ENCODE data around the gene NACA2. TPM values are rescaled to one million over a fixed set of nuclear protein-coding genes. Genes with fewer than 3 reads are reported as not detected.
"Not testable (repeated sequence)": the region's sequence is repeated elsewhere in the genome, so short reads cannot be mapped to it uniquely, and the experiment has no call there.

NACA2 gene
- total RNA-seq, 1 donor from 2014 or later, result 0.60 TPM

GRCh38 chr17:61569525-61569924 is 21.5 kb downstream of the NACA2 start:
- H3K4me3 Mint-ChIP-seq; H3K36me3 Mint-ChIP-seq (ENCODE audit: low read depth); intact Hi-C loops (cut with micrococcal nuclease); H3K9me3 Mint-ChIP-seq; H3K4me1 Mint-ChIP-seq (ENCODE audit: low read depth); H3K27ac Mint-ChIP-seq; DNase-seq (ENCODE audit: low spot score): not testable (repeated sequence)
- peaks cover 12% of the 10 kb centered on the region for H3K27me3 Mint-ChIP-seq (ENCODE audit: insufficient read depth)

DNA sequence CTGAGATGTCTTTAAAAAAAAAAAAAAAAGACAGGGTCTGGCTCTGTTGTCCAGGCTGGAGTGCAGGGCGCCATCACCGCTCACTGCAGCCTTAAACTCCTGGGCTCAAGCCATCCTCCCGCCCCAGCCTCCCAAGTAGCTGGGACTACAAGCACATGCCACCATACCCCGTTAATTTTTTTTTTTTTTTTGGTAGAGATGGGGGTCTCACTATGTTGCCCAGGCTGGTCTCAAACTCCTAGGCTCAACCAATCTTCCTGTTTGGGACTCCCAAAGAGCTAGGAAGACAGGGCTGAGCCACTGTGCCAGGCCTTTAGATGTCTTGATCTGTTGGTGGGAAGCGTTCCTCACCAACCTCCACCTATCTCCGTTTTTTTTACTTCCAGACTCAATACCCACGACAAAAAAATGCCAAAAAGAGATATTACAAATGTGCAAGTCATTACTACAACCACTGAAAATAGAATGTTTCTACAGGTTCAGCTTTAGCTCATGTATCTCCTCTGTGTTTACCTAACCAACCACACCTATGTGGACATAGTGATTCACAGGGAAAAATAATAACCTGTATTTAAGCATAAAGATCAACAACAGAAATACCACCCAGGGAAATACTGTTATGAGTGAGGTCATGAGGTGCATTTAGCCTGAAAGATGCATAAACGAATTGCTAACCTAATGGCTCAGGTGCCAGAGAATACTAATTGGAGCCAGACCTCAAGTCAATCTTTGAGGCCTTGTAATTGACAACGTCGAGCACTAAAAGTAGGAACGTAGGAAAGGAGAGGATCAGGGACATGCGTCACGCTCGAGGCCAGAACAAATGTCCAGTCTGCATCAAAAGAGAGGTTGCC is 22.6 kb downstream of the NACA2 start:
- no peak for DNase-seq (ENCODE audit: low spot score)
- Mint-ChIP-seq H3K27ac (no peak overlapping the region), H3K4me3 (no peak overlapping the region), H3K9me3 (no peaks in the 10 kb centered on the region), H3K36me3 (ENCODE audit: low read depth) (no peaks in the 10 kb centered on the region), H3K27me3 (ENCODE audit: insufficient read depth) (peaks cover 1% of the 10 kb centered on the region), H3K4me1 (ENCODE audit: low read depth) (no peaks in the 10 kb centered on the region)
- intact Hi-C loops (cut with micrococcal nuclease), result no loop called here

DNA sequence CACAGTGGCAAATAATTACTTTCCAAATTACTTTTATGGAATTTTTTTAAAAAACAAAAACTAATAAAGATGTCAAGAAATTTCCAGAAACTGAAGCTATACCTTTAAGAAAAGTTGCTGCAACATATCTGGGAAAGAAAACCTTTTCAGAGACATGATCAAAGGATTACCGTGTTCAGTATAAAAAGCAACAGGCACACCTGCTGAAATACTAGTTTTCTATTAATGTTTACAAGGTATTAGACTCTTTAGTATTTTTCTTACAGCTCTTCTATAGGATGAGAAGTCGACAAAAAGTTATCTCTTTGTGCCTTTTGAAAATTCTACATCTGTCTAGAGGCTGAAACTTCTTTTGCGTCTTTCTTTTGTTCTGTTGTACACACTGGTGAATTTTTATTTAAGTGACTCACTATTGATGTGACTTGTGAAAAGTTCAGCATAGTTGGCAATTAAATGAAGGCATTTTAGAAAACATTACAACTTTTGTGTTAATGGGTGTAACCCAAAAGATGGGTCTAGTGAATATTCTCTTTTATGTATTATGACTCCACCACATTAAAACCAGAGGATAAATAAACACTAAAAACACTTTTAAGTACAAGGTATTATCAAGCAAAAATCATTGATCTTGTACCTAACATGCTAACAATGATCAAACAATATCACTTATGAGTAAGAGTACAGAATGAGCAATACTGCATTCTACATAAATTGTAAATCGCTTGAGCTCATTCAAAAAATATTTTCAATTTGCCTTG is 23.8 kb downstream of the NACA2 start:
- no peaks in the 10 kb centered on the region for H3K9me3 Mint-ChIP-seq
- no peaks in the 10 kb centered on the region for H3K36me3 Mint-ChIP-seq (ENCODE audit: low read depth)
- no peaks in the 10 kb centered on the region for H3K27me3 Mint-ChIP-seq (ENCODE audit: insufficient read depth)
- intact Hi-C loops (cut with micrococcal nuclease), result no loop called here
- H3K4me3 Mint-ChIP-seq, result no peak overlapping the region
- H3K27ac Mint-ChIP-seq, result no peak overlapping the region
- H3K4me1 Mint-ChIP-seq (ENCODE audit: low read depth), result no peaks in the 10 kb centered on the region
- no peak for DNase-seq (ENCODE audit: low spot score)

DNA sequence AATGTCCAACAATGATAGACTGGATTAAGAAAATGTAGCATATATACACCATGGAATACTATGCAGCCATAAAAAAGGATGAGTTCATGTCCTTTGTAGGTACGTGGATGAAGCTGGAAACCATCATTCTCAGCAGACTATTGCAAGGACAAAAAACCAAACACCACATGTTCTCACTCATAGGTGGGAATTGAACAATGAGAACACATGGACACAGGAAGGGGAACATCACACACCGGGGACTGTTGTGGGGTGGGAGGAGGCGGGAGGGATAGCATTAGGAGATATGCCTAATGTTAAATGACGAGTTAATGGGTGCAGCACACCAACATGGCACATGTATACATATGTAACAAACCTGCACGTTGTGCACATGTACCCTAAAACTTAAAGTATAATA is 24.6 kb downstream of the NACA2 start:
- H3K4me3 Mint-ChIP-seq; intact Hi-C loops (cut with micrococcal nuclease): not testable (repeated sequence)

GRCh38 chr17:61565850-61566249 is 25.2 kb downstream of the NACA2 start:
- H3K4me1 Mint-ChIP-seq (ENCODE audit: low read depth); H3K27ac Mint-ChIP-seq; H3K36me3 Mint-ChIP-seq (ENCODE audit: low read depth); H3K9me3 Mint-ChIP-seq; H3K4me3 Mint-ChIP-seq; intact Hi-C loops (cut with micrococcal nuclease); DNase-seq (ENCODE audit: low spot score); H3K27me3 Mint-ChIP-seq (ENCODE audit: insufficient read depth): not testable (repeated sequence)

More for the DNA sequence above, 24.6 kb downstream of the NACA2 start:
- not testable (repeated sequence) for DNase-seq (ENCODE audit: low spot score); H3K36me3 Mint-ChIP-seq (ENCODE audit: low read depth); H3K27me3 Mint-ChIP-seq (ENCODE audit: insufficient read depth); H3K4me1 Mint-ChIP-seq (ENCODE audit: low read depth); H3K9me3 Mint-ChIP-seq; H3K27ac Mint-ChIP-seq

DNA sequence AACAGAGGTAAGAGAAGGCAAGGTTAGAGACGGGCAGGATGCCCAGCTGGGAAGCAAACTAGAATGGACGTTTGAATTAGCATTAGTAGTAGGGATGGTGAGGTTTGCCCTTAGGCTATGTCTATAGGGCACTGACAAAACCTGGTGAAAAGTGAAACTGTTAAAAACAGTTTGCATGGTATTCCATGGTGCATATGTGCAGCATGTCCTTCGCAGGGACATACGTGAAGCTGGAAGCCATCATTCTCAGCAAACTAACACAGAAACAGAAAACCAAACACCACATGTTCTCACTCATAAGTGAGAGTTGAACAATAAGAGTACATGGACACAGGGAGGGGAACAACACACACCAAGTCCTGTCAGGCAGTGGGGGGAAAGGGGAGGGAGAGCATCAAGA is 25.8 kb downstream of the NACA2 start:
- Mint-ChIP-seq H3K4me1 (ENCODE audit: low read depth) (no peaks in the 10 kb centered on the region), H3K4me3 (no peak overlapping the region), H3K27ac (no peak overlapping the region), H3K36me3 (ENCODE audit: low read depth) (no peaks in the 10 kb centered on the region), H3K27me3 (ENCODE audit: insufficient read depth) (peaks cover 3% of the 10 kb centered on the region), H3K9me3 (no peaks in the 10 kb centered on the region)
- intact Hi-C loops (cut with micrococcal nuclease), result no loop called here
- DNase-seq (ENCODE audit: low spot score), result no peak

GRCh38 chr17:61562287-61562686 is 28.7 kb downstream of the NACA2 start:
- DNase-seq (ENCODE audit: low spot score), result no peak
- Mint-ChIP-seq H3K27ac (no peak overlapping the region), H3K36me3 (ENCODE audit: low read depth) (no peaks in the 10 kb centered on the region), H3K4me1 (ENCODE audit: low read depth) (no peaks in the 10 kb centered on the region), H3K9me3 (no peaks in the 10 kb centered on the region), H3K27me3 (ENCODE audit: insufficient read depth) (peaks cover 6% of the 10 kb centered on the region), H3K4me3 (no peak overlapping the region)
- intact Hi-C loops (cut with micrococcal nuclease), result no loop called here

GRCh38 chr17:61561354-61561753 is 29.7 kb downstream of the NACA2 start:
- peaks cover 6% of the 10 kb centered on the region for H3K27me3 Mint-ChIP-seq (ENCODE audit: insufficient read depth)
- DNase-seq (ENCODE audit: low spot score), result no peak
- H3K9me3 Mint-ChIP-seq, result no peaks in the 10 kb centered on the region
- H3K27ac Mint-ChIP-seq, result no peak overlapping the region
- H3K36me3 Mint-ChIP-seq (ENCODE audit: low read depth), result no peaks in the 10 kb centered on the region
- intact Hi-C loops (cut with micrococcal nuclease), result no loop called here
- H3K4me1 Mint-ChIP-seq (ENCODE audit: low read depth), result no peaks in the 10 kb centered on the region
- no peak overlapping the region for H3K4me3 Mint-ChIP-seq

GRCh38 chr17:61560071-61560470 is 30.9 kb downstream of the NACA2 start:
- peaks cover 9% of the 10 kb centered on the region for H3K27me3 Mint-ChIP-seq (ENCODE audit: insufficient read depth)
- H3K36me3 Mint-ChIP-seq (ENCODE audit: low read depth), result no peaks in the 10 kb centered on the region
- no peaks in the 10 kb centered on the region for H3K4me1 Mint-ChIP-seq (ENCODE audit: low read depth)
- intact Hi-C loops (cut with micrococcal nuclease), result no loop called here
- H3K9me3 Mint-ChIP-seq, result no peaks in the 10 kb centered on the region
- DNase-seq (ENCODE audit: low spot score), result no peak
- no peak overlapping the region for H3K4me3 Mint-ChIP-seq
- H3K27ac Mint-ChIP-seq, result no peak overlapping the region

GRCh38 chr17:61556224-61557188 is 34.5 kb downstream of the NACA2 start:
- Mint-ChIP-seq H3K9me3 (no peaks in the 10 kb centered on the region), H3K27ac (no peak overlapping the region), H3K36me3 (ENCODE audit: low read depth) (no peaks in the 10 kb centered on the region), H3K4me1 (ENCODE audit: low read depth) (no peaks in the 10 kb centered on the region), H3K27me3 (ENCODE audit: insufficient read depth) (peaks cover 10% of the 10 kb centered on the region), H3K4me3 (no peak overlapping the region)
- DNase-seq (ENCODE audit: low spot score), result no peak
- intact Hi-C loops (cut with micrococcal nuclease), result loop anchor here (10.0 kb wide), 1 partner anchor 102 kb away; the partner anchor contains the start of gene TBX4

- H3K27me3 Mint-ChIP-seq (ENCODE audit: insufficient read depth), result peaks cover 10% of the 10 kb centered on the region
- no peak overlapping the region for H3K4me3 Mint-ChIP-seq
- no peak overlapping the region for H3K27ac Mint-ChIP-seq
- DNase-seq (ENCODE audit: low spot score), result no peak
- no peaks in the 10 kb centered on the region for H3K36me3 Mint-ChIP-seq (ENCODE audit: low read depth)
- H3K4me1 Mint-ChIP-seq (ENCODE audit: low read depth), result no peaks in the 10 kb centered on the region
- intact Hi-C loops (cut with micrococcal nuclease), result loop anchor here (10.0 kb wide), 1 partner anchor 100 kb away; the partner anchor contains the start of gene TBX4
- no peaks in the 10 kb centered on the region for H3K9me3 Mint-ChIP-seq
These were observed 35.9 kb downstream of the NACA2 start for GRCh38 chr17:61555127-61555566.

DNA sequence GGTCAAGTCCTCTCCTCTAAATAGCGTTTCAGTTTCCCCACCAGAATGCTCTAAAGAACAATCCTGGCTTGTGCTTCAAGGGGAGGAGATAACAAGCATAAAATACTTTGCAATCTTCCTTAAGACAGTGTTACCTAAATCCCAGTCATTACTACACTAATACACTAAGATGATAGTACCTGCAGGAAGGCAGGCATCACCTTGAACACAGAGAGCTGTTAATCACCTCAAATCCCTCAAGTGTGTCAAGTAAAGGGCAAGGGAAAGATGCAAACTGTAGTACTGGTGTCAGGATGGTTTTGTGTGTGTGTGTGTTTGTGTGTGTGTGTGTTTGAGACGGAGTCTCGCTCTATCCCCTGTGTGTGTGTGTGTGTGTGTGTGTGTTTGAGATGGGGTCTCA is 36.8 kb downstream of the NACA2 start:
- Mint-ChIP-seq H3K4me1 (ENCODE audit: low read depth) (no peaks in the 10 kb centered on the region), H3K27me3 (ENCODE audit: insufficient read depth) (peaks cover 9% of the 10 kb centered on the region), H3K9me3 (no peaks in the 10 kb centered on the region), H3K4me3 (no peak overlapping the region), H3K27ac (no peak overlapping the region), H3K36me3 (ENCODE audit: low read depth) (no peaks in the 10 kb centered on the region)
- no peak for DNase-seq (ENCODE audit: low spot score)
- intact Hi-C loops (cut with micrococcal nuclease), result loop anchor here (10.0 kb wide), 1 partner anchor 99 kb away; the partner anchor contains the start of gene TBX4
